Ishikawa (cell line): ENCODE results near the gene ATP2B1.

Experiments used
- CEBPB ChIP-seq: IDR thresholded peaks from 2 replicates; pipeline ENCODE4 v1.6.1; 2012
- CREB1 ChIP-seq: IDR thresholded peaks from 2 replicates; pipeline ENCODE4 v1.6.1; 2012; ENCODE audit warnings: low read depth
- EGR1 ChIP-seq: IDR thresholded peaks from 2 replicates; pipeline ENCODE4 v1.6.1; 2012
- EP300 ChIP-seq: IDR thresholded peaks from 2 replicates; pipeline ENCODE4 v1.6.1; 2012; ENCODE audit warnings: borderline replicate concordance
- RAD21 ChIP-seq: IDR thresholded peaks from 2 replicates; pipeline ENCODE4 v1.6.1; 2012; ENCODE audit warnings: low read depth
- REST ChIP-seq: IDR thresholded peaks from 2 replicates; pipeline ENCODE4 v1.6.1; 2012; ENCODE audit warnings: low read depth, mild to moderate bottlenecking
- TAF1 ChIP-seq: IDR thresholded peaks from 2 replicates; pipeline ENCODE4 v1.6.1; 2012; ENCODE audit warnings: low read depth, mild to moderate bottlenecking
- TCF12 ChIP-seq: IDR thresholded peaks from 2 replicates; pipeline ENCODE4 v1.6.1; 2012; ENCODE audit warnings: low read depth
- TEAD4 ChIP-seq: IDR thresholded peaks from 2 replicates; pipeline ENCODE4 v1.6.1; 2012
- YY1 ChIP-seq: IDR thresholded peaks from 2 replicates; pipeline ENCODE4 v1.6.1; 2012; ENCODE audit warnings: low read depth
- ZBTB7A ChIP-seq: IDR thresholded peaks from 2 replicates; pipeline ENCODE4 v1.6.1; 2012; ENCODE audit warnings: low read depth

- no peak for TF ChIP-seq CREB1
- TF ChIP-seq ZBTB7A: no peak
- TF ChIP-seq REST: no peak
- no peak for TF ChIP-seq EP300
- TF ChIP-seq TAF1: no peak
- no peak for TF ChIP-seq RAD21
- no peak for TF ChIP-seq TCF12
- no peak for TF ChIP-seq CEBPB
- no peak for TF ChIP-seq TEAD4
- TF ChIP-seq YY1: no peak
- TF ChIP-seq EGR1: no peak
These were observed 163.9 kb downstream of the ATP2B1 start for GRCh38 chr12:89544681-89545184.
